Mucosa of descending colon (tissue), 3 donors: ENCODE data around the gene ATPAF2. TPM values are rescaled to one million over a fixed set of nuclear protein-coding genes. Genes with fewer than 3 reads are reported as not detected.

ENCODE experiments used
- ATAC-seq: fragments of 200-7000 bp; cut with Tn5 transposase; one replicate; pipeline ENCODE4 v1.9.1; 2020; ENCODE audit warnings: mild to moderate bottlenecking, moderate library complexity
- DNase-seq, 3 donors: peaks; one replicate each; pipeline ENCODE4 v3.0.0-alpha.2; 2020
- H3K36me3 ChIP-seq: fragments of 200-600 bp; one replicate; pipeline ENCODE4 v1.8.0; 2021; ENCODE audit warnings: low read depth, mild to moderate bottlenecking
- H3K4me1 ChIP-seq: fragments of 200-600 bp; one replicate; pipeline ENCODE4 v1.8.0; 2021; ENCODE audit warnings: low read depth, mild to moderate bottlenecking
- H3K4me3 ChIP-seq: fragments of 200-600 bp; one replicate; pipeline ENCODE4 v1.8.0; 2021; ENCODE audit warnings: mild to moderate bottlenecking
- H3K9me3 ChIP-seq: fragments of 200-600 bp; one replicate; pipeline ENCODE4 v1.8.0; 2021; ENCODE audit warnings: mild to moderate bottlenecking
- CTCF ChIP-seq: fragments of 200-600 bp; IDR thresholded peaks from one replicate; pipeline ENCODE4 v1.8.0; 2022; ENCODE audit warnings: antibody characterized with exemption, mild to moderate bottlenecking
- intact Hi-C, 2 donors: fragments of 100-400 bp; cut with DNase I in 1 of 2; cut with micrococcal nuclease in 1 of 2; formaldehyde crosslinking; loops; one replicate each; pipeline versions ENCODE4 v1.11.0 to v1.11.1; 2022; cut with DNase I, micrococcal nuclease
- total RNA-seq, 3 donors: library from RNA; stranded (reverse); fragmentation: NEBNext Ultra II Directional in 2 of 3; extraction: Animal tissue kit (Norgen Biotek cat#: 25700) in 2 of 3; gene quantifications; one replicate each; pipeline versions ENCODE4 v1.2.1 to v1.2.4, GENCODE V29; 2021 to 2023
- donor health status: DM: no; HTN: no; CAD: no; lungs with moderate emphysema.
- donor health status: DM: no; HTN: no; CAD: no.
- donor health status: DM: no; HTN: yes; CAD: no.

Gene ATPAF2
- total RNA-seq, 3 donors from 2014 or later = 26.0 to 33.9 (median 27.2) TPM

GRCh38 chr17:18017958-18018357 is 21.0 kb downstream of the ATPAF2 start:
- Histone ChIP-seq H3K9me3 (no peaks in the 10 kb centered on the region), H3K4me1 (no peaks in the 10 kb centered on the region), H3K36me3 (no peaks in the 10 kb centered on the region), H3K4me3 (no peak overlapping the region)
- ATAC-seq = no peak
- TF ChIP-seq CTCF = no peak
- DNase-seq = no peak
- intact Hi-C loops = no loop called here

DNA sequence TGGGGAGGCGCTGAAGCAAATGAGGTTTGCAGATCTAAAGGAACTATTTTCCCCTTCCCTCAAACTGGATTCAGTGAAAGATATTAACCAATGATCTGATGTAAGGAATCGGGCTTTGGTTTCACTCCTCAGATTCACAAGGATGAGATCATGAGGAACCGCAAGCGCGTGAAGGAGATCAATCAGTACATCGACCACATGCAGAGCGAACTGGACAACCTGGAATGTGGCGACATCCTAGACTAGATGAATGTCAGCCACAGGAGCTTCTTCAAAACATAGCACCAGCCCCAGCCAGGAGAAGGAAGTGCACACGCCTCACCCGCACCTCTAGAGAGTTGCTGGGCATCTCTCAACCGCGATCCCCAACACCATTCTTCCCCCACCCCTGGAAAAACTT is 22.5 kb downstream of the ATPAF2 start:
- ATAC-seq (no peak), DNase-seq (no peak)
- H3K9me3 ChIP-seq = no peaks in the 10 kb centered on the region
- H3K36me3 ChIP-seq = no peaks in the 10 kb centered on the region
- H3K4me3 ChIP-seq = no peak overlapping the region
- intact Hi-C loops = no loop called here
- no peaks in the 10 kb centered on the region for H3K4me1 ChIP-seq
- no peak for TF ChIP-seq CTCF

- Histone ChIP-seq H3K36me3 (no peaks in the 10 kb centered on the region), H3K4me3 (no peak overlapping the region), H3K4me1 (no peaks in the 10 kb centered on the region), H3K9me3 (no peaks in the 10 kb centered on the region)
- no peak for TF ChIP-seq CTCF
- intact Hi-C loops = no loop called here
- DNase-seq = no peak
- no peak for ATAC-seq
Observed at GRCh38 chr17:18015593-18015992, 23.4 kb downstream of the ATPAF2 start.

DNA sequence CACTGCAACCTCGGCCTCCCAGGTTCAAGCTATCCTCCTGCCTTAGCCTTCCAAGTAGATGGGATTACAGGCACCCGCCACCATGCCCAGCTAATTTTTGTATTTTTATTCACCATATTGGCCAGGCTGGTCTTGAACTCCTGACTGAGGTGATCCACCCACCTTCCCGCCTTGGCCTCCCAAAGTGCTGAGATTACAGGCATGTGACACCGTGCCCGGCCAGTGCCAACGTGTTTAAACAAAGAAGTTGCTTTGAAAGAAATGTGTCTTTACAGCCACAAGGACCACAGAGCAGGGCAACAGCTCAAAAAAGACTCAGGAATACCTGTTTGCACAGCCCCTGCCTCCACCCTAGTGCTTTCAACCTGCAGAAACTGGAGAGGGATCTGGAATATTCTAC is 25.0 kb downstream of the ATPAF2 start:
- TF ChIP-seq CTCF = no peak
- Histone ChIP-seq H3K4me3 (no peak overlapping the region), H3K4me1 (no peaks in the 10 kb centered on the region), H3K9me3 (no peaks in the 10 kb centered on the region), H3K36me3 (no peaks in the 10 kb centered on the region)
- intact Hi-C loops = no loop called here
- DNase-seq (no peak), ATAC-seq (no peak)

DNA sequence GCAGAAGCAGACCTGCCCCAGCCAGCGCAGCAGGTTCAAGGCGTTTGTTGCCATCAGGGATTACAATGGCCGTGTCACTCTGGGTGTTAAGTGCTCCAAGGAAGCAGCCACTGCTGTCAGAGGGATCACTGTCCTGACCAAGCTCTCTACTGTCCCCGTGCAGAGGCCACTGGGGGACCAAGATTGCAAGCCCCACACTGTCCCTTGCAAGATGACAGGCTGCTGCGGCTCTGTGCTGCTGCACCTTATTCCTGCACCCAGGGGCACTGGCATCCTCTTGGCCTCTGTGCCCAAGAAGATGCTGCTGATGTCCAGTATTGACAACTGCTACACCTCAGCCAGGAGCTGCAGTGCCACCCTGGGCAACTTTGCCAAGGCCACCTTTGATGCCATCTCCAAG is 27.7 kb downstream of the ATPAF2 start:
- Histone ChIP-seq H3K4me1 (no peaks in the 10 kb centered on the region), H3K9me3 (no peaks in the 10 kb centered on the region), H3K4me3 (no peak overlapping the region), H3K36me3 (no peaks in the 10 kb centered on the region)
- DNase-seq = no peak
- no peak for ATAC-seq
- intact Hi-C loops = no loop called here
- TF ChIP-seq CTCF = no peak
